Mesothelial cell of epicardium (in vitro differentiated cells): ENCODE results near the gene OTUB2. TPM values are rescaled to one million over a fixed set of nuclear protein-coding genes. Genes with fewer than 3 reads are reported as not detected.

Source experiments
- DNase-seq, 2 experiments: peaks; one replicate each; pipeline ENCODE4 v3.0.0; 2021; ENCODE audit warnings: low spot score in 2 of 2; ENCODE audit not compliant: unreplicated experiment in 2 of 2
- H3K27ac Mint-ChIP-seq: 2 replicates; pipeline ENCODE4 v1.8.0; 2021; ENCODE audit warnings: mixed read lengths
- H3K27me3 Mint-ChIP-seq: 2 replicates; pipeline ENCODE4 v1.8.0; 2021; ENCODE audit warnings: low read depth, mixed read lengths
- H3K36me3 Mint-ChIP-seq: 2 replicates; pipeline ENCODE4 v1.8.0; 2021; ENCODE audit warnings: mixed read lengths
- H3K4me1 Mint-ChIP-seq: 2 replicates; pipeline ENCODE4 v1.8.0; 2021; ENCODE audit warnings: mixed read lengths
- H3K4me3 Mint-ChIP-seq: 2 replicates; pipeline ENCODE4 v1.8.0; 2021; ENCODE audit warnings: mild to moderate bottlenecking, moderate library complexity, mixed read lengths
- H3K9me3 Mint-ChIP-seq: 2 replicates; pipeline ENCODE4 v1.8.0; 2021; ENCODE audit warnings: mixed read lengths
- total RNA-seq: library from RNA; stranded (reverse); gene quantifications from 3 replicates; pipeline ENCODE4 v1.2.1, GENCODE V29; 2021
- TF ChIP-seq, protein P1 (sequence below): fragments of 200-600 bp; sonication (generic); IDR thresholded peaks from one replicate; pipeline ENCODE4 v1.5.0; 2021; ENCODE audit warnings: antibody characterized with exemption; ENCODE audit not compliant: unreplicated experiment

The OTUB2 gene
- total RNA-seq, 1 donor from 2014 or later, result 6.6 TPM

DNA sequence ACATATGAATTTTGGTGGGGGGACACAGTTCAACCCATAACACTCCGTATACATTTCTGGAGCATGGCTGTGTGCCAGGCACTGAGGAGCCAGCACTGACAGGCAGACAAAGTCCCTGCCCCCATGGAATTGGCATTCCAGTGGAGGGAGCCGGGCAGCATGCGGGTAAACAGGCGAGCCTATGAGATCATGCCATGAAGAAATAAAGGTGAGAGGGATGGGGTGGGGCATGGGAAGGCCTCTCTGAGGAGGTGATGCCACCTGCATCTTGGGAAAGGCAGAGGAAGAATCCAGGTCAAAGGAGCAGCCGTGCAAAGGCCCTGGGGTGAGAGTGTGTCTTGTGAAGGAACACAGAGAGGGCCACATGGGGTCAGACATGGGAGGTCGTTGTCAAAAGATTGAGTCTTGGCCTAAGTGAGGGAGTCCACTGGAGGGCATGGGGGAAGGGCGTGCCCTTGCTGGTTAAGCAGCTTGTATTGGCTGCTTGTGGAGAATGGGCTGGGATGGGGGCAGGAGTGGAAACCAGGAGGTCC lies 3.6 kb downstream of the OTUB2 start:
- no peak overlapping the region for H3K27ac Mint-ChIP-seq
- H3K9me3 Mint-ChIP-seq, result no peaks in the 10 kb centered on the region

GRCh38 chr14:94030571-94030970 lies 4.4 kb downstream of the OTUB2 start:
- H3K9me3 Mint-ChIP-seq, result no peaks in the 10 kb centered on the region
- TF ChIP-seq, protein P1, sequence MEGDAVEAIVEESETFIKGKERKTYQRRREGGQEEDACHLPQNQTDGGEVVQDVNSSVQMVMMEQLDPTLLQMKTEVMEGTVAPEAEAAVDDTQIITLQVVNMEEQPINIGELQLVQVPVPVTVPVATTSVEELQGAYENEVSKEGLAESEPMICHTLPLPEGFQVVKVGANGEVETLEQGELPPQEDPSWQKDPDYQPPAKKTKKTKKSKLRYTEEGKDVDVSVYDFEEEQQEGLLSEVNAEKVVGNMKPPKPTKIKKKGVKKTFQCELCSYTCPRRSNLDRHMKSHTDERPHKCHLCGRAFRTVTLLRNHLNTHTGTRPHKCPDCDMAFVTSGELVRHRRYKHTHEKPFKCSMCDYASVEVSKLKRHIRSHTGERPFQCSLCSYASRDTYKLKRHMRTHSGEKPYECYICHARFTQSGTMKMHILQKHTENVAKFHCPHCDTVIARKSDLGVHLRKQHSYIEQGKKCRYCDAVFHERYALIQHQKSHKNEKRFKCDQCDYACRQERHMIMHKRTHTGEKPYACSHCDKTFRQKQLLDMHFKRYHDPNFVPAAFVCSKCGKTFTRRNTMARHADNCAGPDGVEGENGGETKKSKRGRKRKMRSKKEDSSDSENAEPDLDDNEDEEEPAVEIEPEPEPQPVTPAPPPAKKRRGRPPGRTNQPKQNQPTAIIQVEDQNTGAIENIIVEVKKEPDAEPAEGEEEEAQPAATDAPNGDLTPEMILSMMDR, result no peak
- H3K27ac Mint-ChIP-seq, result no peak overlapping the region
- H3K4me3 Mint-ChIP-seq, result no peak overlapping the region
- peaks cover 3% of the 10 kb centered on the region for H3K4me1 Mint-ChIP-seq
- H3K36me3 Mint-ChIP-seq, result no peaks in the 10 kb centered on the region
- H3K27me3 Mint-ChIP-seq, result no peaks in the 10 kb centered on the region
- DNase-seq, result no peak

More for the DNA sequence above, 3.6 kb downstream of the OTUB2 start:
- no peak overlapping the region for H3K4me3 Mint-ChIP-seq
- no peak for DNase-seq
- no peaks in the 10 kb centered on the region for H3K27me3 Mint-ChIP-seq
- peaks cover 3% of the 10 kb centered on the region for H3K4me1 Mint-ChIP-seq
- TF ChIP-seq, protein P1, result no peak
- H3K36me3 Mint-ChIP-seq, result no peaks in the 10 kb centered on the region

GRCh38 chr14:94031161-94031882 lies 5.2 kb downstream of the OTUB2 start:
- no peaks in the 10 kb centered on the region for H3K4me1 Mint-ChIP-seq
- no peaks in the 10 kb centered on the region for H3K9me3 Mint-ChIP-seq
- no peak overlapping the region for H3K27ac Mint-ChIP-seq
- DNase-seq, result no peak
- H3K36me3 Mint-ChIP-seq, result no peaks in the 10 kb centered on the region
- no peak overlapping the region for H3K4me3 Mint-ChIP-seq
- TF ChIP-seq, protein P1, result no peak
- no peaks in the 10 kb centered on the region for H3K27me3 Mint-ChIP-seq

DNA sequence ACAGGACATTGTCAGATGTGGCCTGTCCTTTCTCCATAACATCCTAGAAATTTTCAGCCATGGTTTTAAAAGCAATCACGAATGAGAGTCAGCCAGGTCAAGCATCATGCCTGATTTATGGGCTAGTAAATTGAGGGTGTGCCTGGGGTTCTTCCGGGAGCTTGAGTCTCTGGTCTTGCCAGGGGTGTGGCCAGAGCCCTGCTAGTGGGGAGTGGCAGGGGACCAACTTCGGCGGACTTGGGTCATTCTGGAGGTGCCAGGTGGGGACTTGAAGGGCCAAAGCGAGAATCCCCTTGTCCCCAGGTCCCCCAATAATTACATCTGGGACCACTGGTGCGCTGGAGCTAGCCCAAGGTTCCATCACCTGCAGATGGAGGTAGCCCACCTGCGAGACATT lies 5.7 kb downstream of the OTUB2 start:
- no peak for DNase-seq
- no peak overlapping the region for H3K4me3 Mint-ChIP-seq
- H3K27ac Mint-ChIP-seq, result no peak overlapping the region
- H3K9me3 Mint-ChIP-seq, result no peaks in the 10 kb centered on the region
- no peaks in the 10 kb centered on the region for H3K27me3 Mint-ChIP-seq
- H3K36me3 Mint-ChIP-seq, result no peaks in the 10 kb centered on the region
- TF ChIP-seq, protein P1, result no peak
- no peaks in the 10 kb centered on the region for H3K4me1 Mint-ChIP-seq

DNA sequence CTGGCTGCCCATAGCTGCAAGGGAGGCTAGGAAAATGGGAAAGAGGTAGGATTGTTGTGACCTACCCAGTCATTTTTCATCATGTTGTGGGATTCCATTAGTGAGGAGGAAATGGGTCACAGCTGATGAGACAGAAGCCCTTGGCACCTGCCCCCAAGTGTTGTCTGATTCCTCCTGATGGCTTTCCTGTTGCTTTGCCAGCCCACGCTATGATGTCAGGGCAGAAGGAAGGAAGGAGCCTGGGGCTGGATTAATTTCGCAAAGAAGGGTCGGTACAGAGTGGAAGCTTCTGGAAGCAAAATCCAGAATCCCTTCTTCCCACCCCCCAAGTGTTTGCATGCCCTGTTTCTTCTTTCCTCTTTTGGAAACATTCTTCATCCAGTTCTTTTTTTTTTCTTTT lies 8.7 kb downstream of the OTUB2 start:
- Mint-ChIP-seq H3K36me3 (peaks cover 3% of the 10 kb centered on the region), H3K27me3 (no peaks in the 10 kb centered on the region), H3K4me1 (no peaks in the 10 kb centered on the region), H3K4me3 (no peak overlapping the region), H3K9me3 (no peaks in the 10 kb centered on the region), H3K27ac (no peak overlapping the region)
- TF ChIP-seq, protein P1, result no peak
- DNase-seq, result no peak
